ENCODE data around the gene SLC39A2. TPM values are rescaled to one million over a fixed set of nuclear protein-coding genes. Genes with fewer than 3 reads are reported as not detected.

Gene SLC39A2
- total and polyA plus RNA-seq, 2 donors from 2014 or later: not detected

DNA sequence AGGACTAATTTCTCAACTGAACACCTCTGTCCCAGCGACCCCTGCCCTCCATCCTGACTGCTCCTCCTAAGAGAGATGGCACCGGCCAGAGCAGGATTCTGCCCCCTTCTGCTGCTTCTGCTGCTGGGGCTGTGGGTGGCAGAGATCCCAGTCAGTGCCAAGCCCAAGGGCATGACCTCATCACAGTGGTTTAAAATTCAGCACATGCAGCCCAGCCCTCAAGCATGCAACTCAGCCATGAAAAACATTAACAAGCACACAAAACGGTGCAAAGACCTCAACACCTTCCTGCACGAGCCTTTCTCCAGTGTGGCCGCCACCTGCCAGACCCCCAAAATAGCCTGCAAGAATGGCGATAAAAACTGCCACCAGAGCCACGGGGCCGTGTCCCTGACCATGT is 43.8 kb downstream of the SLC39A2 start:
- Histone ChIP-seq H3K27me3 (ENCODE audit: control insufficient read depth, insufficient read depth, low read length) (no peaks in the 10 kb centered on the region), H3K9ac (ENCODE audit: low read length in 3 of 3) (peak overlapping the region in 1 of 3 donors; percentile 32), H3K4me1 (ENCODE audit: control insufficient read depth in 2 of 3, insufficient read depth in 2 of 3, low read depth in 1 of 3, low read length in 3 of 3) (peaks cover 7 to 41% (median 29%) of the 10 kb centered on the region in 3 donors), H3K9me3 (ENCODE audit: control insufficient read depth in 2 of 3, insufficient read depth in 1 of 3, low read length in 3 of 3) (no peaks in the 10 kb centered on the region), H3K27ac (ENCODE audit: low read depth in 2 of 2, low read length in 2 of 2) (peak overlapping the region in 1 of 2 donors; percentile 74), H3K4me3 (ENCODE audit: low read length in 3 of 3) (no peak overlapping the region), H3K36me3 (ENCODE audit: control insufficient read depth in 2 of 3, insufficient read depth in 3 of 3, low read length in 3 of 3) (no peaks in the 10 kb centered on the region)
- FAIRE-seq: no peak
- intact Hi-C loops (cut with DNase I): no loop called here
- DNase-seq: no peak
- TF ChIP-seq CTCF (IDR thresholded peaks at IDR 0.05; ENCODE audit: borderline replicate concordance, extremely low read depth, insufficient read depth): no peak

DNA sequence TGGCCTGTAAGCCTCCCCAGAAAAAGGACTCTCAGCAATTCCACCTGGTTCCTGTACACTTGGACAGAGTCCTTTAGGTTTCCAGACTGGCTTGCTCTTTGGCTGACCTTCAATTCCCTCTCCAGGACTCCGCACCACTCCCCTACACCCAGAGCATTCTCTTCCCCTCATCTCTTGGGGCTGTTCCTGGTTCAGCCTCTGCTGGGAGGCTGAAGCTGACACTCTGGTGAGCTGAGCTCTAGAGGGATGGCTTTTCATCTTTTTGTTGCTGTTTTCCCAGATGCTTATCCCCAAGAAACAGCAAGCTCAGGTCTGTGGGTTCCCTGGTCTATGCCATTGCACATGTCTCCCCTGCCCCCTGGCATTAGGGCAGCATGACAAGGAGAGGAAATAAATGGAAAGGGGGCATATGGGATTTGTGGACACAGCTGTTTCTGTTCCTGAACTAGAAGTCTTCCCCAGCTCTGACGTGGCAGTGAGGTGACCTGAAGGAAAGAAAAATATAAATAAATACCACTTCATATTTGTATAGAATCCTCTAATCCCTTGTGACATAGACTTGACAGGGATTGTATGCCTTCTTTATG is 44.4 kb downstream of the SLC39A2 start:
- H3K9ac ChIP-seq (ENCODE audit: low read length in 3 of 3): peak overlapping the region in 1 of 3 donors; percentile 32
- DNase-seq (no peak), FAIRE-seq (no peak)
- H3K9me3 ChIP-seq (ENCODE audit: control insufficient read depth in 2 of 3, insufficient read depth in 1 of 3, low read length in 3 of 3): no peaks in the 10 kb centered on the region
- H3K27me3 ChIP-seq (ENCODE audit: control insufficient read depth, insufficient read depth, low read length): no peaks in the 10 kb centered on the region
- H3K27ac ChIP-seq (ENCODE audit: low read depth in 2 of 2, low read length in 2 of 2): peak overlapping the region; percentile 64 to 74
- no peaks in the 10 kb centered on the region for H3K36me3 ChIP-seq (ENCODE audit: control insufficient read depth in 2 of 3, insufficient read depth in 3 of 3, low read length in 3 of 3)
- TF ChIP-seq CTCF (IDR thresholded peaks at IDR 0.05; ENCODE audit: borderline replicate concordance, extremely low read depth, insufficient read depth): no peak
- intact Hi-C loops (cut with DNase I): no loop called here
- H3K4me1 ChIP-seq (ENCODE audit: control insufficient read depth in 2 of 3, insufficient read depth in 2 of 3, low read depth in 1 of 3, low read length in 3 of 3): peaks cover 7 to 39% (median 25%) of the 10 kb centered on the region in 3 donors
- H3K4me3 ChIP-seq (ENCODE audit: low read length in 3 of 3): no peak overlapping the region

DNA sequence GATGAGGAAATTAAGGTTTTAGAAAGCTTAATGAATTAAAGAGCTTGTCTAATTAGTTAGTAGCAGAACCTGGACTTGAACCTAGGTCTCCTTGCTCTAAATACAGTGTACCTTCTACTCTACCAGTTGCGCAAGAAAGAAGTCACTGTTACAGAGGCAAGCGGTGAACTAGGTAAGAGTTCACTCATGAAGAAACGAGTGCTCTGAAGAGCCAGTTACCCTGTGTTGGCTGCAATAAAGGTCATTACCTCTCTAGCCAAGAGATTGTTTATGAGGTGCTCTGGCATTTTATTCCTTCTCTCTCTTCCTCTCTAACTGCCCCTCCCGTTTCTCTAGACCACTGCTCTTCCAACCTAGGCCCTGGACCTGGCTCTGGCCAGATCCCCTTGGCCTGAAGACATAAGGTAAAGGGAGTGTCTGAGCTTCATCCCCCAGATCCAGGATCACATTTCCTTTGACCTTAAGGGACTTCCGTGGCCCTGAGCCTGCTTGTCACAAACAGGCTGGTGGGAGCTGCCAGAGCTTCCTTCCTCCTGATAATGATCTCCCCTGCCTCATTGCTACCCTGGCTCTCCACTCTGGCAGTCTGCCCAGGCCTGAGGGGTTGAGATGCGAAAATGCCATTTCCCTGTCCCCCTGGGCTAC is 45.0 kb downstream of the SLC39A2 start:
- Histone ChIP-seq H3K27me3 (ENCODE audit: control insufficient read depth, insufficient read depth, low read length) (no peaks in the 10 kb centered on the region), H3K4me3 (ENCODE audit: low read length in 3 of 3) (no peak overlapping the region), H3K9me3 (ENCODE audit: control insufficient read depth in 2 of 3, insufficient read depth in 1 of 3, low read length in 3 of 3) (no peaks in the 10 kb centered on the region), H3K36me3 (ENCODE audit: control insufficient read depth in 2 of 3, insufficient read depth in 3 of 3, low read length in 3 of 3) (no peaks in the 10 kb centered on the region), H3K4me1 (ENCODE audit: control insufficient read depth in 2 of 3, insufficient read depth in 2 of 3, low read depth in 1 of 3, low read length in 3 of 3) (peaks cover 6 to 33% (median 23%) of the 10 kb centered on the region in 3 donors), H3K9ac (ENCODE audit: low read length in 3 of 3) (no peak overlapping the region), H3K27ac (ENCODE audit: low read depth in 2 of 2, low read length in 2 of 2) (peak overlapping the region; percentile 51 to 64)
- DNase-seq (peak in 4 of 5 donors; percentile 37 to 60 (median 44)), FAIRE-seq (no peak)
- no peak for TF ChIP-seq CTCF (IDR thresholded peaks at IDR 0.05; ENCODE audit: borderline replicate concordance, extremely low read depth, insufficient read depth)
- intact Hi-C loops (cut with DNase I): no loop called here
